Measurements from ENCODE around the gene STUB1.

The STUB1 gene

DNA sequence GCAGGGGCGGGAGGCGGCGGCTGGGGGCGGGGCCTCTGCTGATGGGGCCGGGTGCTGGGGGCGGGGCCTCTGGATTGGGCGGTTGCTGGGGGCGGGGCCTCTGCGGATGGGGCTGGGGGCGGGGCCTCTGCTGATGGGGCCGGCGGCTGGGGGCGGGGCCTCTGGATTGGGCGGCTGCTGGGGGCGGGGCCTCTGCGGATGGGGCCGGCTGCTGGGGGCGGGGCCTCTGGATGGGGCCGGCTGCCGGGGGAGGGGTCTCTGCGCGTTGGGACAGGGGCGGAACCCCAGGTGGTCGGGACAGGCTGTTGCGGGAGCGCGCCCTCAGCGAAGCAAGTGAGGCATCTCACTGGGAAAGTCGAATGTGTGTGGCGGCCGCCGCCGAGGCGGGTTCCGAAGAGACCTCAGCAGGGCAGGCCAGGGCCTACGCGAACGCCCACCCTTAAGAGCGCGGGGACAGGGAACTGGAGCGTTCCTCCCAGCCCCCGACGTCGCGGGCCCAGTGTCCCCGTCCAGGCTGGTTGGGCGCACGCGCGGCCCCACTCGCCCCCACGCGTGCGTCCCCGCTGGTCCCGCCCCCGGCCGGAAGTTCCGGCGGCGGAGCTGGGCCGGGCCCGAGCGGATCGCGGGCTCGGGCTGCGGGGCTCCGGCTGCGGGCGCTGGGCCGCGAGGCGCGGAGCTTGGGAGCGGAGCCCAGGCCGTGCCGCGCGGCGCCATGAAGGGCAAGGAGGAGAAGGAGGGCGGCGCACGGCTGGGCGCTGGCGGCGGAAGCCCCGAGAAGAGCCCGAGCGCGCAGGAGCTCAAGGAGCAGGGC, at the start of gene STUB1:
STUB1 (plus strand) TSS at position 597 of the 811 bp plus-strand sequence; CDS start at position 713, 116 bp downstream.
- peak; percentile 70 to 86 (median 78) for DNase-seq (ENCODE audit: low read depth in 3 of 3, low spot score in 1 of 3)

DNA sequence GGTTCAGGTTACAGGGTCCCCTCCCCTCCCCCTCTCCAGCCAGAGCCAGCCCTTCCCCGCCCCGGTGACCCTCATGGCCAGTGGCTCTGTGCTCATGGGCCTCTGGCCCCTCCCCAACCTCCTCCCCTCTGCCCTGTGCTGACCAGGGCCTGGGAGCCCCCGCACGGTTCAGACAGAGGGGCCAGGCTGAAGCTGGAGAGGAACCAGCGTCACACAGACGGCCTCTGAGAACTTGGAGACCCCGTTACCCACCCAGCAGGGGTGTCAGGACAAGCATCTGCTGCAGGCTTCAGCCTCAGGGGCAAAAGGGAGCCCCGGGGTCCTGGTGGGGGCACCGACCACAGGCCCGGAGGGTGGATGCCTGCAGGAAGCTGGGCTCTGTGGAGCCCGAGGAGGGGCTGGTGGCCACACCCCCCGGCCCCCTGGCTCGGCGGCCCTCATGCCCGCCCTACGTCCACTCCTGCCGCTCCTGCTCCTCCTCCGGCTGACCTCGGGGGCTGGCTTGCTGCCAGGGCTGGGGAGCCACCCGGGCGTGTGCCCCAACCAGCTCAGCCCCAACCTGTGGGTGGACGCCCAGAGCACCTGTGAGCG, 49.3 kb upstream of the STUB1 start, which contains the start of gene WFIKKN1:
WFIKKN1 (plus strand) TSS at position 171 of the 591 bp plus-strand sequence; CDS start at position 440, 269 bp downstream.
- DNase-seq (ENCODE audit: low read depth in 3 of 3, low spot score in 1 of 3) = no peak

DNA sequence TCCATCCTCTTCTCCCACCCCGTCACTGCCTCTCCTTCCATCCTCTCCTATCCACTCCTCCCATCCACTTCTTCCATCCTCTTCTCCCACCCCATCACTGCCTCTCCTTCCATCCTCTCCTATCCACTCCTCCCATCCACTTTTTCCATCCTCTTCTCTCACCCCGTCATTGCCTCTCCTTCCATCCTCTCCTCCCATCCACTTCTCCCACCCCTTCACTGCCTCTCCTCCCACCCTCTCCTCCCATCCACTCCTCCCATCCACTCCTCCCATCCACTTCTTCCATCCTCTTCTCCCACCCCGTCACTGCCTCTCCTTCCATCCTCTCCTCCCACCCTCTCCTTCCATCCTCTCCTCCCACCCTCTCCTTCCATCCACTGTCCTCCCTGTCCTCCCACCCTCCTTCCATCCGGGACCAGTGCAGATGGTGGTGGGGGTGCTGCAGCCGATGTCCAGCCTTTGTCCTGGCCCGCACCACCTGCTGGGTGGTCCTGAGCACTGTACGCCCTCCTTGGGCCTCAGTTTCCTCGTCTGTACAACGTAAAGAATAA, 48.3 kb upstream of the STUB1 start:
- DNase-seq (ENCODE audit: low read depth in 3 of 3, low spot score in 1 of 3) = no peak

DNA sequence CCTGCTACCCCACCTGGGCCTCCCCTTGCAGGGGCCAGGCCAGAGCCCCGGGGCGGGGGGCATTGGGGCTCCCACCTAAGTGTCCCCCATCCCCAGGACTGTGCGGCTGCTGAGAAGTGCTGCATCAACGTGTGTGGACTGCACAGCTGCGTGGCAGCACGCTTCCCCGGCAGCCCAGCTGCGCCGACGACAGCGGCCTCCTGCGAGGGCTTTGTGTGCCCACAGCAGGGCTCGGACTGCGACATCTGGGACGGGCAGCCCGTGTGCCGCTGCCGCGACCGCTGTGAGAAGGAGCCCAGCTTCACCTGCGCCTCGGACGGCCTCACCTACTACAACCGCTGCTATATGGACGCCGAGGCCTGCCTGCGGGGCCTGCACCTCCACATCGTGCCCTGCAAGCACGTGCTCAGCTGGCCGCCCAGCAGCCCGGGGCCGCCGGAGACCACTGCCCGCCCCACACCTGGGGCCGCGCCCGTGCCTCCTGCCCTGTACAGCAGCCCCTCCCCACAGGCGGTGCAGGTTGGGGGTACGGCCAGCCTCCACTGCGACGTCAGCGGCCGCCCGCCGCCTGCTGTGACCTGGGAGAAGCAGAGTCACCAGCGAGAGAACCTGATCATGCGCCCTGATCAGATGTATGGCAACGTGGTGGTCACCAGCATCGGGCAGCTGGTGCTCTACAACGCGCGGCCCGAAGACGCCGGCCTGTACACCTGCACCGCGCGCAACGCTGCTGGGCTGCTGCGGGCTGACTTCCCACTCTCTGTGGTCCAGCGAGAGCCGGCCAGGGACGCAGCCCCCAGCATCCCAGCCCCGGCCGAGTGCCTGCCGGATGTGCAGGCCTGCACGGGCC, 47.5 kb upstream of the STUB1 start:
- no peak for DNase-seq (ENCODE audit: low read depth in 3 of 3, low spot score in 1 of 3)

DNA sequence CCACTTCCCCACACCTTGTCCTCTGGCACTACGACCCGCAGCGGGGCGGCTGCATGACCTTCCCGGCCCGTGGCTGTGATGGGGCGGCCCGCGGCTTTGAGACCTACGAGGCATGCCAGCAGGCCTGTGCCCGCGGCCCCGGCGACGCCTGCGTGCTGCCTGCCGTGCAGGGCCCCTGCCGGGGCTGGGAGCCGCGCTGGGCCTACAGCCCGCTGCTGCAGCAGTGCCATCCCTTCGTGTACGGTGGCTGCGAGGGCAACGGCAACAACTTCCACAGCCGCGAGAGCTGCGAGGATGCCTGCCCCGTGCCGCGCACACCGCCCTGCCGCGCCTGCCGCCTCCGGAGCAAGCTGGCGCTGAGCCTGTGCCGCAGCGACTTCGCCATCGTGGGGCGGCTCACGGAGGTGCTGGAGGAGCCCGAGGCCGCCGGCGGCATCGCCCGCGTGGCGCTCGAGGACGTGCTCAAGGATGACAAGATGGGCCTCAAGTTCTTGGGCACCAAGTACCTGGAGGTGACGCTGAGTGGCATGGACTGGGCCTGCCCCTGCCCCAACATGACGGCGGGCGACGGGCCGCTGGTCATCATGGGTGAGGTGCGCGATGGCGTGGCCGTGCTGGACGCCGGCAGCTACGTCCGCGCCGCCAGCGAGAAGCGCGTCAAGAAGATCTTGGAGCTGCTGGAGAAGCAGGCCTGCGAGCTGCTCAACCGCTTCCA, 46.7 kb upstream of the STUB1 start:
- no peak for DNase-seq (ENCODE audit: low read depth in 3 of 3, low spot score in 1 of 3)

DNA sequence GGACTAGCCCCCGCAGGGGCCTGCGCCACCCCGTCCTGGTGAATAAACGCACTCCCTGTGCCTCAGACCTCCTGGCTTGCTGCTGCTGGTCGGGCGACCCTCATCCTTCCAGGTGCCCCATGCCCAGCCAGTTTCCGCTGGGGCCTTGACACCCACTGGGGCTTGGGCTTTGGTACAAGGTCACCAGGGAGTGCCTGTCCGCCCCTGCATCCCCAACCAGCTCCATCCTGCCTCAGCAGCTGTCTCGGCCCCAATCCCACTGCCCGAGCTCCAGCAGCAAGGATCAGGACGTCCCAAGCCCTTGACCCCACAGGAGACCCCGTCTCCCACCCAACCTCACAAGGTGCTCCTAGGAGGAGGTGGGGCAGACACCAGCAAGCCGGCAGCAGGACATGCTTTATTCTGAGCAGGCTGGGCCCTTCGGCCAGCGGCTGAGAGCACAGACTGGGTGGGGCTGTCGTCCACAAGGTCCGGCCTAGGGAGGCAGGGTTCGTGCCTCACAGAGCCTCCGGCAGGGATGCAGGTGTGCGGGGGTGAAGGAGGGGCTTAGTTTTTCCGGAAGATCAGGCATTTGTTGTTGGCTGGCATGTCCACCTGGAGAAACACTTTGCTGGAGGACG, 46.0 kb upstream of the STUB1 start:
- DNase-seq (ENCODE audit: low read depth in 3 of 3, low spot score in 1 of 3) = no peak

DNA sequence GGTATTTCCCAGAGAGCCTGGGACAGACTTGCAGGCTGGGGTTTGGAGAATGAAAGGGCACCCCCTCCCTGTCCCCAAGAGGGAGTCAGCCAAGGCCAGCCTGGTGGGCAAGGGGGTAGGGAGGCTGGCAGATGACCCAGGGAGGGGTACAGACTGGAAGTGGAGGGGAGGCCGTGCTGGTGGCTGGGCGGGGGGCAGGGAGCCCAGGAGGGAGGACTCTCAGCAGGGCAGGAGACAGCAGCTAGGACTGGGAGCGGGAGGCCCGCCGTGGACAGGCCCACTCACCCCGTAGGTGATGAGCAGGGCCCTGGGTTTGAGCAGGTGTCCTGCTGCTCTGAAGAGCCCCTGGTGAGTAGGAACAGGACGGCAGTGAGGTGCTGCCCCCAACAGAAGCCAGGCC, 45.2 kb upstream of the STUB1 start:
- no peak for DNase-seq (ENCODE audit: low read depth in 3 of 3, low spot score in 1 of 3)

DNA sequence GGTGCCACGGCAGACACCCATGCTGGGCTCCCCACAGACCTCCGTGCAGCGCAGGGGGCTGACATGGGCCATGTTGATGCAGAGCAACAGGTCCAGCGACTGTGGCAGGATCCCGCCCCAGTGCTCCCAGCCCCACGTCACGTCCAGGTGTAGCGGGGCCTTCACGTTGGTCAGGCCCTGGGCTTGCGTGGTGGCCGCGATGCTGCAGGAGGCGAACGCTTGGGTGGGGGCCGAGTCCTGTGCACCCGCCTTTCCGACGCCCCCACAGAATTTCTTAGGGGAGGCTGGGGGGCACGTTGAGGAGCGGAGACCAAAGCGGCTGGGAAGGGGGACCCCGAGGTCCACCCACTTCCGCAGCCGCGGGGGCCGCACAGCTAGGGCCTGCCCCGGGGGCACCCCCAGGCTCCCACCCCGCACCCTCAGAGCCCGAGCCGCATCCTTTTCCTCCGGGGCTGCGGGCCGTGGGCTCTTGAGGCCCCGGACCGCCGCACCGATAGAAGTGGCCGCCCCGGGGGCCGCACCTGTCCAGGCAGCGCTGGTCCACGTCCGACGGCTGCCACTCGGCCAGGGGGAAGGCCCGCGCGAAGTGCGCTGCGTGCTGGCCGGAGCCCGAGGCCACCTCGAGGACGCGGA, 44.5 kb upstream of the STUB1 start:
- no peak for DNase-seq (ENCODE audit: low read depth in 3 of 3, low spot score in 1 of 3)

DNA sequence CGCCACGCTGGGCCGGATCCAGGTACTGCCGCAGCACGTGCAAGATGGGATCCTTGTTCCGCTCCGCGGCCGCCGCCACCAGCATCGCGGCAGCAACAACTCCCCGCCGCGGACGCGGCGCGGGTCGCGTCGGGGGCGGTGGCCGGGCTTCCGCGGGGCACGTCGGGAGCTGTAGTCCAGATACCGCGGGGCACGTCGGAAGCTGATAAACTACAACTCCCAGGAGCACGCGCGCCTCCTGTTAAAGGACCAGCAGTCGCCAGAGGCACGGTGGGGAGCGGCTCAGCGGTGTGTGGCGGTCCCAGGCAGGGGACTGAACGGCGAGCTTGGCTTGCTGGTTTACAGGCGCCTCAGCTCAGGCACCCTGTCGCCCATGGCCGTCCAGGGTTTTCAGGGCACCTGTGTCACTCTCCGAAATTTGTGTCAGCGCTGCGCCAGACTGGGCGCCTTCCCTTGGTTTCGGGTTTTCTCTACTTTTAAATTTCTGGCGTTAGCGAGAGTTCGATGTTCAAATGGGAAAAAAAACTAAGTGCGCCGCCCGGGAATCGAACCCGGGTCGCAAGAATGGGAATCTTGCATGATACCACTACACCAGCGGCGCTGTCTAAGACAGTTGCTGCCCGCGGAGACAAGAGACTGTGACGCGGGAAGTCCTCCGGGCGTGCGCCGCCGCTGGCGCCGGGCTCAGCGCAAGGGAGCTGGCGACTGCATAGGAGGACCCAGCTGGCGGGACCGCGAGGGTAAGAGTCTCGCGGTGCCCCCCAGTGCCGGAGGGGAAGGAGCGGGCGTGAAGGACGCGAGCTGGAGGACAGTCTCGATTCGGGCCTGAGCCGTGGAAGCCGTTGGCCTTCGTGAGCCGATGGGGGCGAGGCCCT, 43.8 kb upstream of the STUB1 start, which contains the start of gene METTL26:
METTL26 (minus strand) TSS at position 100 of the 875 bp plus-strand sequence; CDS start at position 85, 15 bp downstream.
- DNase-seq (ENCODE audit: low read depth in 3 of 3, low spot score in 1 of 3) = peak; percentile 81 to 96 (median 82)

DNA sequence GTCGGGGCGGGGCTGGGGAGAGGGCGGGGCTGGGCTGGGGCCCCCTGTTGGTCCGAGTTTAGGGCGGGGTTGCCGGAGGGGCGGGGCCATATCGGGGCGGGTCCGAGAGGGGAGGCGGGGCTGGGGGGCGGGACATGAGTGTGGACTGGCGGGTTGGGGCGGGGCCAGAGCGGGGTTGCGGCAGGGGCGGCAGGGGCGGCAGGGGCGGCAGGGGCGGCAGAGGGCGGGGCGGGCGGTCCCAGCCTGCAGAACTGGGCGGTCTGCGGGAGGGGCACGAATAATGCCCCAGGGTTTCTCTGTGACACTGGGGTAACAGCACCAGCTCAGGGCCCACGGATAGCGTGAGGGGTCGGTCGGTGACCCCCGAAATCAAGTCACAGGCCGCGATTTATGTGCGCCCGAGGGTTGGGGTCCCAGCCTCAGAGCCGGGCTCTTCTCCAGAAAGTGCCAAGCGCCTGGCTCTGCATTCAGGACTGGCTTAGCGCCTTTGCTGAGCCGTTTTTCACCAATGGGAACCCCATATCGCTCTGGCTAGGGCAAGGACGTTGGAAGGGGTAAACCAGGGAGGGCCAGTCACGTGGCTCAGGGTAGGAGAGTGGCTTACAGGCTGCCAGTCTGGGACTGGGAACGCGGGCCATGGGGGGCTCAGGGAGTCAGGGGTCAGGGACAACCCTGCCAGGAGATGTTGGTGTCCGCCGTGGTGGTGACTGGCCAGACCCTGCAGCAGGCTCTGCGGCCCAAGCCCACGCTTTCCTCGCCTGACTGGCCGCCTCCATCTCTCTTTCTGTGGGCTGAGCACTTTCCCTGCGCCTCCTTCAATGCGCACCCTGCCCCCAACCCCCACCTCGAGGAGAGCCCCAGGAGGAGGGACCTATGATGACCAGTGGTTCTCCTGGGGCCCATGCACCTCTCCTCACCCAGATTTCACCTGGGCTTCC, 42.9 kb upstream of the STUB1 start:
- DNase-seq (ENCODE audit: low read depth in 3 of 3, low spot score in 1 of 3) = peak; percentile 74 to 84 (median 83)

DNA sequence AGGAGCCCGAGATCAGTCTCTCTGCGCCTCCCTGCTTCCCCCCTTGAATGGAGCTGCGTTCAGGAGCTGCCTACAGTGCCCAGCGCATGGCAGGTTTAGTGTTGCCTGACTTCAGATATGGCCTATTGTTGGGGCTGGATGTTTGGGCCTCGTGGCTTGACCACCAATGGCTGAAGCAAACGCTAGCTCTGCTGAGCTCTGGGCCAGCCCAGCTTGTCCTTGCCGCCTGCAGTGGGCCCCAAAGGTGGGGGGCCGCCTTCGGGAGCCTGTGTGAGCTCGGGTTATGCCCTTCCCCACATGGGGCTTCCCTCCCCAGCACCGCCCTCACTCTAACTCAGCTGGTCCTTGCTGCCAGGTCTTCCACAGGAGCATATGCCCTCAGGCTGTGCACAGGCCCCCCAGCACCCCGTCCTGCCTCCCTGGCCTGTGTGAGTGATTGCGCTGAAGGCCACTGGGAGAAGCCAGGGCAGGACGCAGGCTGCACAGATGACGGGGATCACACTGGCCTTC, 42.1 kb upstream of the STUB1 start:
- DNase-seq (ENCODE audit: low read depth in 3 of 3, low spot score in 1 of 3) = no peak

DNA sequence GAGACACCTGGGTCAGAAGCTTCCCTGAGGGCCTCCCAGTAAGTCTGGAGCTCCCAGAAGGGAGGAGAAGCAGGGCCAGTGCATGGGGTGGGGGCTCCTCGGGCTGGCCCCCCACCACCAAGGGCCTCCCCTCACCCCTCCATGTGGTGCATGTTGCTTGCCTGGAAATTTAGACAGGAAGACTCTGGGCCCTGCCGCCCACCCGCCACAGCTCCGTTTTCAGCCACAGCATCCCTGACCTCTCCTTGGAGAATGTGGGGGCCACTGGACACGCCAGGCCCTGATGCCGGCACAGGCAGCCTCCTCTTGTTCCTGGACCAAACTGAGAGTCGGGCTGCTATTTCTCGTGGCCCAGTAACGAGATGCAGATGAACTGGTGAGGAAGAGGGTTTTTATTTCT, 41.4 kb upstream of the STUB1 start:
- DNase-seq (ENCODE audit: low read depth in 3 of 3, low spot score in 1 of 3) = no peak

DNA sequence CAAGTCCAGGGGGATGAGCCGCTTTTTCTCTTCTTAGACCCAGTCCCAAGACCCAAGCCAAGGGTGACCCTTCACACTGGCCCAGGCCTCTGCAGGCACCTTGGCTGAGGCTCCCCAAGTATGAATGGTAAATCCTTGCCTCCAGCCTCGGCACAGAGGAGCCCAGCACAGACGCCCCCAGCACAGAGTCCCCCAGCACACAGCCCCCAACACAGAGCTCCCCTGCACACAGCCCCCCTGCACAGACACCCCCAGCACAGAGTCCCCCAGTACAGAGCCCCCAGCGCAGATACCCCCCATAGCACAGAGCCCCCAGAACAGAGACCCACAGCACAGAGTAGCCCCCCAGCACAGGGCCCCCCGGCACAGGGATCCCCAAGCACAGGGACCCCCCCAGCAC, 39.6 kb upstream of the STUB1 start:
- DNase-seq (ENCODE audit: low read depth in 3 of 3, low spot score in 1 of 3) = no peak

DNA sequence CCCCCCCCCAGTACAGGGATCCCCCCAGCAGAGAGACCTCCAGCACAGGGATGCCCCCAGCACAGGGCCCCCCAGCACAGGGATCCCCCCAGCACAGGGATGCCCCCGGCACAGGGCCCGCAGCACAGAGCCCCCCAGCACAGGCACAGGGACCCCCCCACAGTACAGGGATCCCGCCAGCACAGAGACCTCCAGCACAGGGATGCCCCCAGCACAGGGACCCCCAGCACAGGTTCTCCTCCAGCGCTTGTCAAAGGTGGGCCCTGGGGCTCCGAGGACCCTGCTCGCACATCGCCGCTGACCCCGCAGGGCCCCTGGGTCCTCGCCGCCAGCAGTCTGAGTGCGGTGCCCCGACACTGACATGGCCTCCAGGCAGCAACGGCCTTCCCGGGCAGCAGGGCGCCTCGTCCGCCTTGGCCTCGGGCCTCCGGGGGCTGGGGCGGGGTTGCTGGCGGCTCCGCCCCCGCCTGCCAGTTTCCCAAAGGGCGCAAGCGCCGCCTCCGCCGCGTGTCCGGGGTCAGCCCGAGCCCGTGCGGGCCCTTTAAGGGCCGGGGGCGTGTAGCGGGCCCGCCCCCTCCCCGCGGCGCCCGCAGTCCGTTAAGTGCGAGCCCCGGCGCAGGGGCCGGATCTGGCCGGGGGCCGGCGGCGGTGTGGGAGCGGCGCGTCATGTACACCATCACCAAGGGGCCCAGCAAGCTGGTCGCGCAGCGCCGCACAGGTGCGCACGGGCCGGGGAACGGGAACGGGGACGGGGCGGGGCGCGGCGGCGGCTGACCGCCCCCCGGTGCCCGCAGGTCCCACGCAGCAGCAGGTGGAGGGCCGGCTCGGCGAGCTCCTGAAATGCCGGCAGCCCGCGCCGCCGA, 38.7 kb upstream of the STUB1 start, which contains the start of gene MCRIP2:
MCRIP2 (plus strand) TSS at position 503 of the 863 bp plus-strand sequence; CDS start at position 667, 164 bp downstream.
- DNase-seq (ENCODE audit: low read depth in 3 of 3, low spot score in 1 of 3) = peak in 1 of 3 donors; percentile 64

DNA sequence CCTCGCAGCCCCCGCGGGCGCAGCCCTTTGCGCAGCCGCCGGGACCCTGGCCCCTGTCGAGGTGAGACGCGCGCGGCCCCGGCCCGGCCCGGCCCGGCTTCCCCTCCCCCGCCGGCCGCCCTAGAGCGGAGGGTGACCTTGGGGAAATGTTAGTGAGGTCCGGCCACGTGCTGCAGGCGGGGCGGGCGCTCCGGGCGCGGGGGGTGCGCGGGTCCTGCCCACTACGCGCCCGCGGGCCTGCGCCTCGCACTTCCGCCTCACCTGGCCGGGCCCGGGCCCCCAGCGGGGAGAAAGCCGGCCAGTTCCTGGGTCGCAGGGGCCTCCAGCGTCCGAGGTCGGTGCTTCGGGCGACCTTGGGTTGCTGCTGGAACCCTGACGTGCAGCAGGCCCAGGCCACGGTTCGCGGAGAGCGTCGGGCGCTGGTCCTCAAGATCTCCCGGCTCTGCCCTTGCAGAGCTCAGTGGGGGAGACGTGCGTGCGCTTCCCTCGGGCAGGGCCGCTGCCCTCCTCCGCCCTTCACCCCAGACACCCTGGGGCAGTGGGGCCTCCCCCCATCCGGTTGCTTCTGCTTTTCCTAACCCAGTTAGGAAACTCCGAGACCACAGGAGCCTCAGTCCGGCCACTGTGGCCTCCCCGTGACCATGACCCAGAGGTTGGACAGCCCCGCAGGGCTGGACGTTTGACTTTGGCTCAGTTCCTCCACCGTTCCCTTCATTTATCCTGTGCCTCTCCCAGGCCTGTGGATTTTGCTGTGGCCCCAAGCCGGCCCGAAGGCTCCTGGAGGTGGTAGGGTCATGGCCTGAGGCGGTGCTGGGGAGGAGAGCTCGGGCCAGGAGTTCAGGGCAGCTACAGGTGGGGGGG, 37.8 kb upstream of the STUB1 start:
- DNase-seq (ENCODE audit: low read depth in 3 of 3, low spot score in 1 of 3) = no peak
